Measurements from ENCODE around the gene ANKS1B.

- TF ChIP-seq ZBTB8A (tag by site-specific recombination; IDR thresholded peaks at IDR 0.05): no peak
- TF ChIP-seq, protein P1, sequence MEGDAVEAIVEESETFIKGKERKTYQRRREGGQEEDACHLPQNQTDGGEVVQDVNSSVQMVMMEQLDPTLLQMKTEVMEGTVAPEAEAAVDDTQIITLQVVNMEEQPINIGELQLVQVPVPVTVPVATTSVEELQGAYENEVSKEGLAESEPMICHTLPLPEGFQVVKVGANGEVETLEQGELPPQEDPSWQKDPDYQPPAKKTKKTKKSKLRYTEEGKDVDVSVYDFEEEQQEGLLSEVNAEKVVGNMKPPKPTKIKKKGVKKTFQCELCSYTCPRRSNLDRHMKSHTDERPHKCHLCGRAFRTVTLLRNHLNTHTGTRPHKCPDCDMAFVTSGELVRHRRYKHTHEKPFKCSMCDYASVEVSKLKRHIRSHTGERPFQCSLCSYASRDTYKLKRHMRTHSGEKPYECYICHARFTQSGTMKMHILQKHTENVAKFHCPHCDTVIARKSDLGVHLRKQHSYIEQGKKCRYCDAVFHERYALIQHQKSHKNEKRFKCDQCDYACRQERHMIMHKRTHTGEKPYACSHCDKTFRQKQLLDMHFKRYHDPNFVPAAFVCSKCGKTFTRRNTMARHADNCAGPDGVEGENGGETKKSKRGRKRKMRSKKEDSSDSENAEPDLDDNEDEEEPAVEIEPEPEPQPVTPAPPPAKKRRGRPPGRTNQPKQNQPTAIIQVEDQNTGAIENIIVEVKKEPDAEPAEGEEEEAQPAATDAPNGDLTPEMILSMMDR (tag by site-specific recombination; IDR thresholded peaks at IDR 0.05): no peak
- TF ChIP-seq BCL11A (tag by site-specific recombination; IDR thresholded peaks at IDR 0.05; ENCODE audit: low read depth): no peak
- TF ChIP-seq ZNF341 (tag by site-specific recombination; IDR thresholded peaks at IDR 0.05; ENCODE audit: low read depth): no peak
- no peak for TF ChIP-seq ZNF274 (IDR thresholded peaks at IDR 0.05; ENCODE audit: low read length)
- no peak for TF ChIP-seq ZNF274 (tag by site-specific recombination; IDR thresholded peaks at IDR 0.05; ENCODE audit: borderline replicate concordance)
These were observed 1201.3 kb downstream of the ANKS1B start for GRCh38 chr12:98783420-98783819.

All from HEK293 (cell line).